GM12864 (cell line): ENCODE results near the gene TPRG1L.

Source experiments
- DNase-seq: peaks from one replicate; pipeline ENCODE4 v3.0.0-alpha.2; 2011; ENCODE audit warnings: low read depth
- H3K4me3 ChIP-seq: 2 replicates; pipeline ENCODE4 v1.5.1; 2011; ENCODE audit warnings: mild to moderate bottlenecking, low read depth, low read length, control low read depth
- CTCF ChIP-seq: IDR thresholded peaks from 2 replicates; pipeline ENCODE4 v1.5.1; 2011; ENCODE audit warnings: low read depth, mild to moderate bottlenecking, moderate library complexity, low read length, control low read depth, inconsistent platforms; ENCODE audit errors: missing control alignments

The TPRG1L gene

GRCh38 chr1:3594706-3595377 lies 30.0 kb upstream of the TPRG1L start:
- TF ChIP-seq CTCF = no peak
- no peak overlapping the region for H3K4me3 ChIP-seq
- no peak for DNase-seq

- TF ChIP-seq CTCF = no peak
- no peak overlapping the region for H3K4me3 ChIP-seq
- no peak for DNase-seq
Measured at GRCh38 chr1:3595949-3596348, 28.9 kb upstream of the TPRG1L start.

- no peak for DNase-seq
- TF ChIP-seq CTCF = no peak
- no peak overlapping the region for H3K4me3 ChIP-seq
Measured at GRCh38 chr1:3596663-3597598, 27.9 kb upstream of the TPRG1L start.

GRCh38 chr1:3597599-3597964 lies 27.2 kb upstream of the TPRG1L start:
- TF ChIP-seq CTCF = no peak
- no peak overlapping the region for H3K4me3 ChIP-seq
- no peak for DNase-seq

- TF ChIP-seq CTCF = no peak
- DNase-seq = no peak
- H3K4me3 ChIP-seq = no peak overlapping the region
Measured at GRCh38 chr1:3598051-3598491, 26.7 kb upstream of the TPRG1L start.

GRCh38 chr1:3598522-3599285 lies 26.1 kb upstream of the TPRG1L start:
- TF ChIP-seq CTCF = no peak
- H3K4me3 ChIP-seq = no peak overlapping the region
- DNase-seq = no peak
